Breast epithelium (tissue), 3 donors: Measurements from ENCODE around the gene ZNF407.

Experiments used
- POLR2AphosphoS5 ChIP-seq, 3 donors: sonication (generic); formaldehyde crosslinking; IDR thresholded peaks; one replicate each; pipeline ENCODE4 v1.6.1; 2017; ENCODE audit warnings: antibody characterized with exemption in 3 of 3
- TF ChIP-seq, protein P1 (sequence below), 3 donors: fragments of 450-650 bp; IDR thresholded peaks; one replicate each; pipeline ENCODE4 v1.5.1; 2016 to 2017; ENCODE audit warnings: antibody characterized with exemption in 3 of 3, mild to moderate bottlenecking in 3 of 3, moderate library complexity in 3 of 3

DNA sequence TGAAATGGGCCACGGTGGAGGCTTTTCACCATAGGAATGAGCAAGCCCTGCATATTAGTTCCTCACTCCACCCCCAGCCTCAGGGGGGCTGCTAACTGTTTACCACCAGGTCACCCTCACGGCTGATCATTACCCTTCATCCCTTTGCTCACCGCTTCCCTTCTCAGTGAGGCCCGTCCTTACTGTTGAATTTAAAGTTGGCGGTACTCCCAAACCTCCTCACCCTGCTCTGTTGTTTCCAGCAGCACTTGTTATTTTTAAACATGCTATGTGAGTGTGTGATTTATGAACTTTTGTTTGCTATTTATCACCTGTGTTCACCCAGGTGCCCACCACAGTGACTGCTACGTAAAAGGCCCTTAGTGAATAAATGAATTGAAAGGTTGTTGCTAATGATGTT, 243.6 kb downstream of the ZNF407 start:
- no peak for TF ChIP-seq POLR2AphosphoS5 (IDR thresholded peaks at IDR 0.05)
- TF ChIP-seq, protein P1, sequence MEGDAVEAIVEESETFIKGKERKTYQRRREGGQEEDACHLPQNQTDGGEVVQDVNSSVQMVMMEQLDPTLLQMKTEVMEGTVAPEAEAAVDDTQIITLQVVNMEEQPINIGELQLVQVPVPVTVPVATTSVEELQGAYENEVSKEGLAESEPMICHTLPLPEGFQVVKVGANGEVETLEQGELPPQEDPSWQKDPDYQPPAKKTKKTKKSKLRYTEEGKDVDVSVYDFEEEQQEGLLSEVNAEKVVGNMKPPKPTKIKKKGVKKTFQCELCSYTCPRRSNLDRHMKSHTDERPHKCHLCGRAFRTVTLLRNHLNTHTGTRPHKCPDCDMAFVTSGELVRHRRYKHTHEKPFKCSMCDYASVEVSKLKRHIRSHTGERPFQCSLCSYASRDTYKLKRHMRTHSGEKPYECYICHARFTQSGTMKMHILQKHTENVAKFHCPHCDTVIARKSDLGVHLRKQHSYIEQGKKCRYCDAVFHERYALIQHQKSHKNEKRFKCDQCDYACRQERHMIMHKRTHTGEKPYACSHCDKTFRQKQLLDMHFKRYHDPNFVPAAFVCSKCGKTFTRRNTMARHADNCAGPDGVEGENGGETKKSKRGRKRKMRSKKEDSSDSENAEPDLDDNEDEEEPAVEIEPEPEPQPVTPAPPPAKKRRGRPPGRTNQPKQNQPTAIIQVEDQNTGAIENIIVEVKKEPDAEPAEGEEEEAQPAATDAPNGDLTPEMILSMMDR (IDR thresholded peaks at IDR 0.05), result no peak
